CD4-positive, alpha-beta T cell treated with Interleukin-15 for 1 hour (primary cell): Measurements from ENCODE around the gene URM1.

Source experiments
- DNase-seq: peaks from one replicate; pipeline ENCODE4 v3.0.0-alpha.2; 2020

Gene URM1

GRCh38 chr9:128349772-128350171 is 21.4 kb upstream of the URM1 start:
- DNase-seq, result no peak

- DNase-seq, result no peak
These were observed 15.7 kb upstream of the URM1 start for GRCh38 chr9:128355451-128355850.

- no peak for DNase-seq
These were observed 13.1 kb upstream of the URM1 start for GRCh38 chr9:128358090-128358489.

- no peak for DNase-seq
These were observed 12.3 kb upstream of the URM1 start for GRCh38 chr9:128358861-128359260.

GRCh38 chr9:128360826-128361225 is 10.3 kb upstream of the URM1 start:
- DNase-seq, result no peak

- DNase-seq, result no peak
These were observed 9.7 kb upstream of the URM1 start for GRCh38 chr9:128361296-128361985.

GRCh38 chr9:128361986-128362646 is 9.1 kb upstream of the URM1 start:
- DNase-seq, result peak; percentile 68

- DNase-seq, result no peak
These were observed 8.4 kb upstream of the URM1 start for GRCh38 chr9:128362774-128363173.

GRCh38 chr9:128365525-128365924 is 5.6 kb upstream of the URM1 start:
- DNase-seq, result no peak

- DNase-seq, result no peak
These were observed 2.0 kb upstream of the URM1 start for GRCh38 chr9:128369024-128369706.

- DNase-seq, result no peak
These were observed 815 bp upstream of the URM1 start for GRCh38 chr9:128370367-128370751.

- DNase-seq, result no peak
These were observed 500 bp downstream of the URM1 start for GRCh38 chr9:128371630-128372117.

- no peak for DNase-seq
These were observed 1.0 kb downstream of the URM1 start for GRCh38 chr9:128372188-128372641.

GRCh38 chr9:128372784-128373183 is 1.6 kb downstream of the URM1 start:
- no peak for DNase-seq

GRCh38 chr9:128374221-128374675 is 3.1 kb downstream of the URM1 start:
- no peak for DNase-seq

GRCh38 chr9:128375865-128376264 is 4.7 kb downstream of the URM1 start:
- DNase-seq, result no peak

- DNase-seq, result no peak
These were observed 11.1 kb downstream of the URM1 start for GRCh38 chr9:128382261-128382660.

GRCh38 chr9:128383007-128383753 is 12.0 kb downstream of the URM1 start:
- DNase-seq, result no peak

- no peak for DNase-seq
These were observed 12.6 kb downstream of the URM1 start for GRCh38 chr9:128383791-128384190.

GRCh38 chr9:128384801-128385495 is 13.8 kb downstream of the URM1 start:
- DNase-seq, result no peak

GRCh38 chr9:128385496-128386460 is 14.6 kb downstream of the URM1 start:
- DNase-seq, result no peak
